HUDEP-2 (cell line): ENCODE data around the gene B4GAT1.
"Not testable (repeated sequence)": the region's sequence is repeated elsewhere in the genome, so short reads cannot be mapped to it uniquely, and the experiment has no call there.

ENCODE experiments used
- DNase-seq, 76 experiments: peaks; one replicate each; lab custom pipeline; 2025; ENCODE audit not compliant: unreplicated experiment in 76 of 76; lab: John Stamatoyannopoulos, UW

Gene B4GAT1

DNA sequence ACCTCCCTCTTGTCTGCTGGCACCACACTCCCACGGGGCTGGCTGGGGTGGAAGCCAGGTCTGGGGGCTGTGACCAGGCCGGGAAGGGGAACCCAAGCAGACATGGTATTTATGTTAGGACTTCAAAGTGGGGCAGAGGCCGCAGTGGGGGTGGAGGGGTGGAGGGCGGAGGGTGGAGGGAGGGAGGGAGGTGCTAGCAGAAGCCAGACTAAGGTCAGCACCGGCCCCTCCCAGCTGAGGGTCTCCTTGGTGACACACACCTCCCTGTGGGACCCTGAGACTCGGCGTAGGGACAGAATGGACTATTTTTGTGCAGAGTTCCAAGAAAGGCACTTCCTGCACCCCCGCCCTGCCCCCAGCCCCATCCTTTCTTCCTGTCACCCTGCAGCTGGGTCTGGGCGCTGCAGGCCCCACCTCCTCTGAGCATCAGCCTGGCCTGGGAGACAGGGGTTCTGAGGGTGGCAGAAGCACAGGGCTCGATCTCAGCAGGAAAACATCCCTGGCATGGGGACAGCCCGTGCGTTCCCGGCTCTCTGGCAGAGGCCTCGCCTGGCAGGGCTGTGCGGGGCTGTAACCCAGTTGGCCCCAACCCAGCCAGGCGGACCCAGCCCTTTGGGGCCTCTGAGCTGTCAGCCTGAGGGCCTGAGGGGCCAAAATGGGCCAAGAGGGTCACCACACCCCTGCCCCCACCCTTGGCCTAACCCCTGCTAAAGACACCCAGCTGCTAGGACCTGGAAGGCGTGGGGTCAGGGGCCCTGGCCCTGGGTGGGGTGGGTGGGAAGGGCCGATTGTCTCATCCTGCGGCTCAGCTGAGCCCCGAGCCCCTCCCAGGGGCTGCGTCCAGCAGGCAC, 20.9 kb downstream of the B4GAT1 start:
- no peak for DNase-seq

DNA sequence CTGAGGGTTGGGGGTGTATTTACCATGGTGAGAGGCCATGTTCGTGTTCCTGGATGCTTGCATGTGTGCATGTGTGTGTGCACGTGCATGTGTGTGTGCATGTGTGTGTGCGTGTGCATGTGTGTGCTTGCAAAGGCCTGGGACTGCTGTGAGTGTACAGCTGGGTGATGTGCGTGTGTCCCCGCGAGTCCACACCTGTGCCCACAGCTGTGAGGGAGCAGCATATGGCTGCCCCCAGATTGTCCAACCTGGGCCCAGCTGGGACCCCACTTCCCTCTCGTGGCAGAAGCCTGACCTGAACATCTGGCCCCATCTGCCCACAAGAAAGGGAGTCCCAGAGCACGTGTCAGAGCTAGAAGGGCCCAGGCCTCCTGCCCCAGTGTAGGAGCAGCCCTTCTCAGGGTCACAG, 22.2 kb downstream of the B4GAT1 start:
- DNase-seq: no peak

- no peak for DNase-seq
These were observed 22.8 kb downstream of the B4GAT1 start for GRCh38 chr11:66324664-66325063.

- DNase-seq: no peak
These were observed 23.7 kb downstream of the B4GAT1 start for GRCh38 chr11:66323684-66324083.

DNA sequence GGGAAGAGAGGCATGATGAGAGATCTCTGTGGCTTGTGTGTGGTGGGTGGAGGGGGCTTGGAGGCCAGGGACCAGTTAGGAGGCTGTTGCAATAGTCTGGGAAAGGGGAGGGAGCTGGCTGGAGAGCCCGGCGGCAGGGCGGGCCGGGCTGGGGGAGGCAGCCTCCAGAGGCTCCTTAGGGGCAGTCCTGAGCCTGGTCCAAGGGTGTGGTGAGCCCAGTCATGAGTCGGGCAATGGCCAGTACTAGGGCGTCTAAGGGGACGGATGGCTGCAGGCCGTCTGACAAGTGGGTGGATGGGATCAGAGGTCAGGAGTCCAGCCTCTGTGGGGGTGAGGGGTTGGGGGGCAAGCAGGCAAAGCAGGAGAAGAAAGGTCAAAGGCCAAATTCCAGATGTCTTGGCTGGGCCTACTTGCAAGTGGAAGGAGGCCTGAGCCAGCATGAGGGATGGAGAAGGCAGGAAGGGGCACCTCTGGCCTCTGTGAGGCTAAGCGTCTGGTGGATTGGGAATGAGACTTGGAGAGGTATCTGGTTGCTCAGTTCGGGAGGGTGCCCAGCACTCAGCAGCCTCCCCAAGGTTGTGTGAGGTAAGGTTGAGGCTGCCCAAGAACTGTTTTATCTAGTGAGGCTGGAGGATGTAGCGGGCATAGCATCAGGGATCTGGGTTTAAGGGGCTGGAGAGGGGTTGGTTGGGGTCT, 24.5 kb downstream of the B4GAT1 start:
- no peak for DNase-seq

DNA sequence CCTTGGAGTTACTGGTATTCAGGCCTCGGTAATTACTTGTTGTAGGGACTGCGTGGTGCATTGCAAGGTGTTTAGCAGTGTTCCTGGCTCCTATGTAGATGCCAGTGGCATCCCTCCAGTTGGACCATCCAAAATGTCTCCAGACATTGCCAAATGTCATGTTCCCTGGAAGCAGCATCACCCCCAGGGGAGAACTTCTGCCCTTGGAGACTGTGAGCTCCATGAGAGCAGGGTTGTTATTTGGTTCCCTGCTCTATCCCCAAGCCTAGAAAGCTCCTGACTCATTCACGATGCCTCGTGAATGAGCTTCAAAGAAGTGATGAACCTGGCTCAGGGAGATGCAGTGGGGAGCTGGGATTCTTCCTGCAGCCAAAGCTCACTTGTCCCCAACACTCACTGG, 25.8 kb downstream of the B4GAT1 start:
- DNase-seq: no peak

- not testable (repeated sequence) for DNase-seq
These were observed 26.7 kb downstream of the B4GAT1 start for GRCh38 chr11:66320748-66321147.

DNA sequence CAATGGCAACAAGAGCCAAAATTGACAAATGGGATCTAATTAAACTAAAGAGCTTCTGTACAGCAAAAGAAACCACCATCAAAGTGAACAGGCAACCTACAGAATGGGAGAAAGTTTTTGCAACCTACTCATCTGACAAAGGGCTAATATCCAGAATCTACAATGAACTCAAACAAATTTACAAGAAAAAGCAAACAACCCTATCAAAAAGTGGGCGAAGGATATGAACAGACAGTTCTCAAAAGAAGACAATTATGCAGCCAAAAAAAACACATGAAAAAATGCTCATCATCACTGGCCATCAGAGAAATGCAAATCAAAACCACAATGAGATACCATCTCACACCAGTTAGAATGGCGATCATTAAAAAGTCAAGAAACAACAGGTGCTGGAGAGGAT, 27.1 kb downstream of the B4GAT1 start:
- DNase-seq: not testable (repeated sequence)

GRCh38 chr11:66318600-66318970, 28.8 kb downstream of the B4GAT1 start:
- no peak for DNase-seq

- DNase-seq: no peak
These were observed 29.5 kb downstream of the B4GAT1 start for GRCh38 chr11:66317723-66318599.

DNA sequence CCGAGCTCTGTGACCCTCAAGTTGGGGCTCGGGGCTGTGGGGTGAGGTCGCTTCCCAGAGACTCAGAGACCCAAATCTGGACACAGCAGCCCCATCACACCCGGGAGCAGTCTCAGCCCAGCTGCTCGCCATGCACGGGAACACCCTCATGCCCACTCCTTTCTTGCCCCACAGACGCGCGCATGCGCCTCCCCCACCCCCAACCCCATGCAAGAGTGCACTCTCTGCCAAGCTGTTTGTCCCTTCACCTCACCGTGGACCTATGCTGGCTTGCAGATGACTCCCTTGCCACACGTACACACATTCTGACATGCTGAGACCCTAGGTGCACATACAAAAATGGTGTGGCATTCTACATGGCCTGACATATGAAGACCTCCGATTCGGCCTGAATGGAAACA, 30.1 kb downstream of the B4GAT1 start:
- no peak for DNase-seq

DNA sequence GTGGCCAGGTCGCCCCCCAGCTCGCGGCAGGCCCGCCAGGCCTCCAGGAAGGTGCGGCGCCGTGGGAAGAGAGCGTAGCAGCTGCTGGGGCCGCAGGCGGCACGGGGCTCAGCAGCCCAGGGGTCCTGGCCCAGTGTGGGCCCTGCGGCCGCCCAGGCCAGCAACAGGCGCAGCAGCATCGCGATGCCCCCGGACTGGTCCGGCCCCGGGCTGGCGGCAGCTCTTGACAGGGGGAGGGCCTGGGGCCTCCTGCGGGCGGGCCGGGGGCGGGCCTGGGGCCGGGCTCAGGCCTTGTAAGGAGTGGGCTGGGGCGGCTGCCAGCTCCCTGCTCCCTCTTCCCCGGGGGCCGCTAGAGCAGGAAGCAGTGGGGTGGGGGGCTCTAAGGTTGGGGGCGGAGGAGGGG, 30.6 kb downstream of the B4GAT1 start, which contains the start of gene CD248:
Gene CD248 (minus strand): TSS at position 196 of the 403 bp plus-strand sequence. CDS start 17 bp downstream, at position 179.
- DNase-seq: no peak

DNA sequence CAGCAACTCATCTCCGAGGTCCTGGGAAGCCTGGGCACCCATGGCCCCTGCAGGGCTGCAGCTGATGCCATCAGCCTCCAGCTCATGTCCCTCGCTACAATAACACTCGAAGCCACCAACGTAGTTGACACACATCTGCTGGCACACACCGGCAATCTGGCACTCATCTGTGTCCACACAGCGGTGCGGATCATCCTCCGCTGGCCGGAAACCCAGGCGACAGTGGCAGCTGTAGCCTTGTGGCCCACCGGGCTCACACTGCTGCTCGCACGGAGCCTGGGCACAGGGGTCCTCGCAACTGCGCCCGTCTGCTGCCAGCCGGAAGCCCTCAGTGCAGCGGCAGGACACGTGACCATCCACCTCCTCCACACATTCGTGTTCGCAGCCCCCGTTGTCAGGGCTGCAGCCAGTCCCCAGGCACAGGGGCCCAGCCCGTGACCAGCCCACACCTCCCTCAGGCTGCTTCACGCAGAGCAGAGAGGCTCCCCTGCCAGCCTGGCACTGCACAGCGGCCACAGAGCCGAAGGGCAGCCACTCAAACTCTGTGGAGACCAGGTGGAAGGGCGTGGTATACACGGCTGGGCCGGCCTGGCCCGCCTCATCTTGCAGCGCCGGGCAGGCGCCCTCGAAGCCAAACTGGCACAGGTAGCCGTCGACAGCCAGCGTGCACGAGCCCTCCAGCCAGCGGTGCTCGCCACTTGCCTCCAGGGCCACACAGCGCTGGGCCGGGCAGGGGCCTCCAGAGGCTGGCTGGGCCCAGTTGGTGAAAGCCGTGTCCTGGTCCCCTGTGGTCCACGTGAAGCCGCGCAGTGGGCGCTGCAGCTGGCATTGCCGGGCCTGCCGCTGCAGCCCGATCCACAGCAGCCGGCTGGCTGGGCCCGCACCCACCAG, 31.3 kb downstream of the B4GAT1 start:
- no peak for DNase-seq

DNA sequence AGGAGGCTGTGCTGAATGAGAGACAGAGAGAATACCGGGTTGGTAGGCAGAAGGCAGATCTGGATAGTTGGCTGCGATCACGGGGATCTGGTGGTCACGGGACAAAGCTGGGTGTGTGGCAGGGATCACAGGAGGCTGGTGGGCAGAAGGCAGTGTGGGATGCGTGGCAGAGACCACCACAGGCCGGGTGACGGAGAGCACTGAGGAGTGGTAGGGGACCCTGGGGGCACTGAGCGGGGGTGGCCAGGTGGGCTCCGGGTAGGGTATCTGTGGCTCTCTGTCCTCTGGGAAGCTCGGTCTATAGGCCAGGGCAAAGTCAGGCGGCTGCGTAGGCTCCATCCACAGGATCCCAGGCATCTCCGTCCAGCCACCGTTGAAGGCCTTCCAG, 31.9 kb downstream of the B4GAT1 start:
- no peak for DNase-seq

- DNase-seq: no peak
These were observed 32.6 kb downstream of the B4GAT1 start for GRCh38 chr11:66314561-66315497.

DNA sequence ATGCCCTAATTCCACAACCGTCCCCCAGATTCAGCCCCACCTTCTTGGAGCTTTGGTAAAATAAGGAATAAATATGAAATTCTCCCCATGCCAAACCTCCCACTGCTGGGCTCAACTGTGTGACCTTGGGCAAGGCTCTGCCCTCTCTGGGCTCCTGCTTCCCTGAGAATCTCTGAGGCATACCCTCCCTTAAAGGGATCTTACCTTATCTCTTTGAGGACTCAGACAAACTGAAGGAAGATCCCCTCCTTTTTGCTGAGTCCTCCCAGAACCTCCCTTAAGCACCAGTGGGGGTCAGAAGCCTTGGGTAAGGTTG, 33.3 kb downstream of the B4GAT1 start:
- no peak for DNase-seq

DNA sequence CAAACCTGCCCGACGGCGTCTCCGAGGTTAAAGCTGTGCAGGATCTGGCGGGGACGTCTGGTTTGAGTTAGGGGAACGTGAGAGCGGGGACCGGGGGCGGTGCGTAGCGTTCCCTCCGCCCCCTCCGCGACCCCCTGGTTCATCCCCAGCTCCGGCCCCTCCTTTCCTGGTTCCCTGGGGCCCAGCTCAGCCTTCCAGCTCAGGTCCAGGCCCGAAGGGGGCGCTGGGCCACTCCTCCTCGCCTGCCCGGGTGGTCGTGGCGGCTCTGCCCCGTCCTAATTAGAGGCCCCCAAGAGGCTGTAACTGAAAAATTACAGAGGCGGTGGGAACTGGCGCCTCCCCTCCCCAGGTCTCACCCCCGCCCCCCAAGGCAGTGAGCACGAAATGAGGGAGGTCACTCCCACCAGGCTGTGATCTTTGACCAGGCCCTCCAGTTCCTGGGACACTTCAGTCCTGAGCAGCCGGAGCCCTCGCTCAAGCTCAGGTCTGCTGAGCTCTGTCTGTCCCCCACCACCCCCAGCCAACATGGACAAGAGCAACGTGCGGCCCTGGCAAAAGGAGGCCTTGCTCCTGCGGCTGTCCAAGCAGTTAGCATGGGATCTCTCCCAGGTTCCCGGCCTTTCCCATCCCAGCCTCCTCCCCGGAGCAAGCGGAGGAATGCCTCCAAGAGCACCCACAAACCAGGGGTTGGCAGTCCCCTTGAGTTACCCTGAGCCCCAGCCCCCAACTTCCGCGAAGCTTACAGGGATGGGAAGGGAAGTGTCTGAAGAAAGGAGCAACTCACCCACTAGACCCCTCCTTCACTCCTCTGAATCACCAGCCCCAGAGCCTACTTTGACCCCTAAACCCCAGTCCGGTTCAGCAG, 33.9 kb downstream of the B4GAT1 start:
- DNase-seq: no peak
